Dendritic cell treated with granulocyte-macrophage colony-stimulating factor and Interleukin-4, amounts not matched to agents 40 ng/mL and 50 ng/mL, for 4 days (primary cell): ENCODE measurements around the gene TMEM235.

Experiments used
- H3K27ac Mint-ChIP-seq: one replicate; pipeline ENCODE4 v1.8.0; 2022; ENCODE audit warnings: mild to moderate bottlenecking, mixed read lengths
- H3K27me3 Mint-ChIP-seq: one replicate; pipeline ENCODE4 v1.8.0; 2022; ENCODE audit warnings: mild to moderate bottlenecking, mixed read lengths
- H3K36me3 Mint-ChIP-seq: one replicate; pipeline ENCODE4 v1.8.0; 2022; ENCODE audit warnings: low read depth, mixed read lengths
- H3K4me1 Mint-ChIP-seq: one replicate; pipeline ENCODE4 v1.8.0; 2022; ENCODE audit warnings: low read depth, mixed read lengths
- H3K4me3 Mint-ChIP-seq: one replicate; pipeline ENCODE4 v1.8.0; 2022; ENCODE audit warnings: mild to moderate bottlenecking, moderate library complexity, mixed read lengths
- H3K9me3 Mint-ChIP-seq: one replicate; pipeline ENCODE4 v1.8.0; 2022; ENCODE audit warnings: mixed read lengths
- intact Hi-C: fragments of 100-400 bp; cut with micrococcal nuclease; formaldehyde crosslinking; loops from one replicate; pipeline ENCODE4 v1.15.0; 2022

Gene TMEM235

DNA sequence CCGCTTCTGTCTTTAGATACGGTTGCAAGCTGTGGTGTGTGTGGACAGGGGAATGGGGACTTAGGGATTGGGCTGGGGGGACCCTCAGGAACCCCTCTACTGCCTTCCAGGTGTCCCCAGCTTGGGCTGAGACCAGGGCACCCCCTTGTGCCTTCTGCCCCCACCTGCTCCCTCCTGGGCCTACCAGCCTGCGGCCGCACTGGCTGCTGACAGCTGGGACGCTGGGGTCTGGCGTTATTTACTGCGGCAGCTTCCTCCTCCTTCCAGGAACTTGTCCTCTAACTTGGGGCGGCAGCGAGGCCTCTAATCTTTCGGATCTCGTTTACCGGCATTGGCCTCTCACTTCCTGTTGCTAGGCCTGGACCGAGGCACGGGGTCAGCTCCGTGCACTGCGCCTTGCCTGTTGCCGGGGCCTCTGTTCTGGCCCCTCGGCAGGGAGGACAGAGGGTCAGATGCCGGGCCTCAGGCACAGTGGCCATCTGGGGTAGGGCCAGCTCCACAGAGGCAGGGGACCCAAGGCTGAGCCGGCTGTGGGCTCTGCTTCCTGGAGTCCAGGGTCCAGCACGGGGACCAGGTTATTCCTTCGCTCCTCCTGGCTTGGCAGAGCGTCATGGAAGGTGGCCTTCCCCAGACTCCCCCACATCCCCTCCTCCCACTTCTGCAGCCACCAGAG, 31.8 kb downstream of the TMEM235 start:
- Mint-ChIP-seq H3K4me1 (peaks cover 67% of the 10 kb centered on the region), H3K27me3 (peaks cover under 1% of the 10 kb centered on the region), H3K36me3 (no peaks in the 10 kb centered on the region), H3K4me3 (peak overlapping the region; percentile 20), H3K9me3 (no peaks in the 10 kb centered on the region), H3K27ac (peak overlapping the region; percentile 91)
- intact Hi-C loops, result no loop called here

DNA sequence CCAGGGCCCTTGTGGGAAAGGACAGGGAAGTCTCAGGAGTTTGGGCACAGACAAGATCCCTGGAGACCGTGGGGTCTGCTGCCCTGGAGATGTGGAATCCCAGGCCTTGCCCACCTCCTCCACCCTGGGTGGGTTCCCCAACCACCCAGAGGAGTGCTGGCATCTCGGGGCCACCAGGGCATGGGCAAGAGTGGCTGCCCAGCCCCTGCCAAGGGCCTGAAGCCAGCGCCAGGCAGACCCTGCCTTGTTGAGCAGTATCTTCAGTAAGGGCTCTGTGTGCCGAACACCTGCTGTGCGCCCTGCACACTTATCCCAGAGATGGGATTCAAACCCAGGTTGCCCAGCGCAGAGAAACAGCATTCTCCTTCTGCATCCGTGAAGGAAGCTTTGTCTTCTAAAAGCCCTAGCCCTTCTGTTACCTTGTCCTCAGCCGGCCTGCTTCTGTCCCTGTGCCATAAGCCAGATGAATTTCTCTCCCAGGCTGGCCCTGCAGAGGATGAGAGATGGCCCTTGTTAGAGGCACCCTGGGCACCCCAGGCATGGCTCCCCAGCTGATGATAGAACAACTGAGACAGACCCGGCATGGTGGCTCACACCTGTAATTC, 32.4 kb downstream of the TMEM235 start:
- peak overlapping the region; percentile 91 for H3K27ac Mint-ChIP-seq
- peaks cover 6% of the 10 kb centered on the region for H3K27me3 Mint-ChIP-seq
- H3K4me3 Mint-ChIP-seq, result no peak overlapping the region
- no peaks in the 10 kb centered on the region for H3K36me3 Mint-ChIP-seq
- intact Hi-C loops, result no loop called here
- peaks cover 61% of the 10 kb centered on the region for H3K4me1 Mint-ChIP-seq
- H3K9me3 Mint-ChIP-seq, result no peaks in the 10 kb centered on the region

DNA sequence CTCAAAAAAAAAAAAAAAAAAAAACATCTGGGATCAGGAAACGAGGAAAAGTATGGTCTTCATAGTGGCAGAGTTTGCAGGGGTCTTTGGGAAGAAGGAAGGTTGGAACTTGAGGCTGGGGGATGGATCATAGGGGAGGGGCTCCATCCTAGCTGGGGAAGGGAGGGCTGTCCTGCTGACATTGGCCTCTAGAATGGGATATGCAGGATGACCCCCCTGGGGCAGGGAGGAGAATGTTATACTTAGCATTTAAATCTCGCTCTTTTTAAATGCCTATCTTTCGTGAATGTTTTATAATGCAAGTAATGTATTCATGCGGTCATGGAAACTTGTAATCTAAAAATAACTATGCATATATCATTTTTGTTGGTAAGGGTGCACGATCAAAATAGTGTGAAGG, 33.2 kb downstream of the TMEM235 start:
- peak overlapping the region; percentile 91 for H3K27ac Mint-ChIP-seq
- H3K4me3 Mint-ChIP-seq, result no peak overlapping the region
- H3K27me3 Mint-ChIP-seq, result peaks cover 9% of the 10 kb centered on the region
- no peaks in the 10 kb centered on the region for H3K9me3 Mint-ChIP-seq
- intact Hi-C loops, result no loop called here
- no peaks in the 10 kb centered on the region for H3K36me3 Mint-ChIP-seq
- H3K4me1 Mint-ChIP-seq, result peaks cover 55% of the 10 kb centered on the region

DNA sequence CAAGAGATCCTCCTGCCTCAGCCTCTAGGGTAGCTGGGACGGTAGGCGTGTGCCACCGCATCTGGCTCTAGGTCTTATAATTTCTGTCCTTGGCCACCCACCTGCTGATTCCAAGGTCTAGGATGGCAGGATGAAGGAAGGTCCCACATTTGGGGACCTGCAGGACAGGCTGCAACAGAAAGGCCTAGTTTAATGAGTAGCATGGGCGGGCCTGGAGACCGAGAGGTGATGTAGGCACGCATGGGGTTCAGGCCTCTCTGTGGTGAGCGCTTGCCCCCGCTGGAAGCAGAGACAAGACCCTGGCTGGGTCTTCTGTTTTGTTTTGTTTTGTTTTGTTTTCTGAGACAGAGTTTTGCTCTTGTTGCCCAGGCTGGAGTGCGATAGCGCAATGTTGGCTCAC, 33.7 kb downstream of the TMEM235 start:
- H3K4me1 Mint-ChIP-seq, result peaks cover 49% of the 10 kb centered on the region
- peaks cover 12% of the 10 kb centered on the region for H3K27me3 Mint-ChIP-seq
- no peak overlapping the region for H3K27ac Mint-ChIP-seq
- H3K9me3 Mint-ChIP-seq, result no peaks in the 10 kb centered on the region
- H3K4me3 Mint-ChIP-seq, result no peak overlapping the region
- intact Hi-C loops, result no loop called here
- H3K36me3 Mint-ChIP-seq, result no peaks in the 10 kb centered on the region

DNA sequence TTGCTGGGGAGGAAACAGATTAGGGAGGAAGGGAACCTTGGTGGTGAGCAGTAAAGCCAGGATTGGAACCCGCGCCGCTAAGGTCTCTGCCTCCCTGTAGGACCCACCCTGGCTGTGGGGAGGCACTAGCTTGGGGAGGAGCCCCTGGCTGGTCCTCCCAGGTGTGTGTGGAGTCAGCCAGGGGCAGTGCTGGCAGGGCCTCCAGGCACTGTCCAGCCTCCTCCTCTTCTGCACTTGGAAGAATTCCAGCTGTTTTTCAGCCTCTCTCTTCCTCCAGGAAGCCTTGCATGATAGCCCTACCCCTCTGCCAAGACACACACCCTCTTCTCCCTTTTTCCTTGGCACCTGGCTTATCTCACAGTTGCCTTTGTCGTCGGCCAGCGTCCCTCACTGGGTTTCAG, 34.8 kb downstream of the TMEM235 start:
- intact Hi-C loops, result no loop called here

DNA sequence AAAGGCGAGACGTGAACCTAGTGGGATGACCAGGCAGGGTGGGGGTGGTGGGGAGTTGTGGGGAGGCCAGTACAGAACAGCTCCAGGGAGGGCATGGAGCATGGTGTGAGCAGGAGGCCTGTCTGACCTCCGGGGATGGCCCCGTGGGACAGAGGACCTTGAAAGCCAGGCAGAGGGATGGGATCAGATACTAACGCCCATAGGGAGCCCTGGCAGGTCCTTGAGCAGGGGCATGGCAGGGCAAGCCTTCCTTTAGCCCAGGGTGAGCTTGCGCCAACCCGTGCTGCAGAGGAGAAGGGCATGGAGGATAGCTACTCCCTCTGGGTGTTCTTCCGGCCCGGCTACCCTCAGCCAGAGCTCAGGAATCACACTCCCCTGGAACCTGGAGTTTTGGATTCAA, 35.3 kb downstream of the TMEM235 start:
- no peaks in the 10 kb centered on the region for H3K36me3 Mint-ChIP-seq
- intact Hi-C loops, result no loop called here
- peaks cover 27% of the 10 kb centered on the region for H3K27me3 Mint-ChIP-seq
- peak overlapping the region; percentile 13 for H3K27ac Mint-ChIP-seq
- no peaks in the 10 kb centered on the region for H3K9me3 Mint-ChIP-seq
- no peak overlapping the region for H3K4me3 Mint-ChIP-seq
- H3K4me1 Mint-ChIP-seq, result peaks cover 58% of the 10 kb centered on the region

More for the DNA sequence above, 34.8 kb downstream of the TMEM235 start:
- Mint-ChIP-seq H3K27me3 (peaks cover 22% of the 10 kb centered on the region), H3K4me1 (peaks cover 52% of the 10 kb centered on the region), H3K36me3 (no peaks in the 10 kb centered on the region), H3K9me3 (no peaks in the 10 kb centered on the region), H3K4me3 (no peak overlapping the region), H3K27ac (peak overlapping the region; percentile 13)

DNA sequence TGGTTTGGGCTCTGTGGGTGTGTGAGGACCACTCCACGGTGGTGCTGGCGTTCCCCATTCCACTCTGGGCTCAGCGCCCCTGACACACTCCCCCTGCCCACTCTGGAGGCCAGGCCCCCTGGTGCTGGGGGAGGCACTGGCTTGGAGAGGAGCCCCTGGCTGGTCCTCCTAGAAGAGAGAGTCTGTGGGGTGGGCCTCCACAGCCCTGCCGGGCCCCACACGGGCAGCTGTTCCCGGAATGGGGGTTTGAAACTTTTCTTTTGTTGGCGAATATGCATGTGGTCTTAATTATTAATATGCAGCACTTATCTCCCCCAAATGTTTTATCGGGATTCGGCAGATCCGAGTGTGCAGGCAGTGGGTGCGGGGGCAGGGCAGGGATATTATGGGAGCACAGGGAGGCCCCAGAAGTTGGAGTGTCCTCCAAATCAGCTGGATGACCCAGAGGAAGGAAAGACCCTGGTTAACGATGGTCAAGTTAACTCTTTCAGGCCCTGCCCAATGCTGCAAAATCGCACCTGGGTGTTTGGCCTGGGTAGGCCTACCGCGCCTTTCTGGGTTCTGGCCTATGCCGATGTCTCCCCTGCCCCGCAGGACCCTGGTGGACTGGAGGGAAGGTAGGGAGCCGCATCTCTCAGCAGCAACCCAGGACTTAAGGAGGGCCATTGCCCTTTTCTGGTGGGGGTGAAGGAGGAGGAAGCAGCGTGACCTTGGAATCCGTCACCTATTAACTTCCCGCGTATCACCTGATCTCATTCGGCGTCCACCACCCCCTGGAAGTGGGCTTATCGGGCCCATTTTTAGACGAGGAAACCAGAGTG, 36.0 kb downstream of the TMEM235 start:
- no peaks in the 10 kb centered on the region for H3K9me3 Mint-ChIP-seq
- no peak overlapping the region for H3K4me3 Mint-ChIP-seq
- peaks cover 34% of the 10 kb centered on the region for H3K27me3 Mint-ChIP-seq
- H3K27ac Mint-ChIP-seq, result no peak overlapping the region
- peaks cover 64% of the 10 kb centered on the region for H3K4me1 Mint-ChIP-seq
- H3K36me3 Mint-ChIP-seq, result no peaks in the 10 kb centered on the region
- intact Hi-C loops, result no loop called here

DNA sequence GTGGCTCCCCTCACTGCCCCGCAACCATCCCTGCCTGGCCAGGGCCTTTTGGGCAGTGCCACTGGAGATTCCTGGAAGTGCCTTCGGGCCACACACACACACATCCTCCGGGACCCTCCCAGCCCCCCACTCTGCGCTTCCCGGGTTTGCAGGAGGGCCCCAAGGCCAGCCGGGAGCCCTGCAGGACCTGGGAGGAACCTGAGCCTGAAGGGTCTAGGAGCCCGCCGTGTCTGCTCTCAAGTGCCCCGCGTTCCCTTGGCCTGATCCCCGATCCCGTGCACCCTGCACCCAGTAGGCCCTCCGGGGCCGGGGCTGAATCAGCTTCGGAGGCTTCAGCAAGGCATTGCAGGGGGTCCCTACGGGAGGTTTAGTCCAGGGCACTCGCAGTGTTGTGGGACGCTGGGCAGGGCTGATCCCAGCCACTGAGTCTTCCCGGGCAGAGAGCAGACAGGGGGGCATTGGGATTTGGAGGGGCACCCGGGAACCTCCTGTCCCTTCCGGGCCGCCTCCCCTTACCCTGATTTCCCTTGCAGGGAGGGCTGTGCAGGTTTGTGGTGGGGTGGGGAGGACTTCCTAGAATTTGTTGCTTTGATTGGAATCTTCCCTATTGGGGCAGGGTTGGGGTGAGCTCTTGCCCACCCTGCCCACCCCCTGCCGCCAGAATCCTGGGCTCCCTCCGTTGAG, 36.9 kb downstream of the TMEM235 start:
- Mint-ChIP-seq H3K4me3 (no peak overlapping the region), H3K27me3 (peaks cover 41% of the 10 kb centered on the region), H3K4me1 (peaks cover 63% of the 10 kb centered on the region), H3K27ac (no peak overlapping the region), H3K36me3 (no peaks in the 10 kb centered on the region), H3K9me3 (no peaks in the 10 kb centered on the region)
- intact Hi-C loops, result no loop called here

DNA sequence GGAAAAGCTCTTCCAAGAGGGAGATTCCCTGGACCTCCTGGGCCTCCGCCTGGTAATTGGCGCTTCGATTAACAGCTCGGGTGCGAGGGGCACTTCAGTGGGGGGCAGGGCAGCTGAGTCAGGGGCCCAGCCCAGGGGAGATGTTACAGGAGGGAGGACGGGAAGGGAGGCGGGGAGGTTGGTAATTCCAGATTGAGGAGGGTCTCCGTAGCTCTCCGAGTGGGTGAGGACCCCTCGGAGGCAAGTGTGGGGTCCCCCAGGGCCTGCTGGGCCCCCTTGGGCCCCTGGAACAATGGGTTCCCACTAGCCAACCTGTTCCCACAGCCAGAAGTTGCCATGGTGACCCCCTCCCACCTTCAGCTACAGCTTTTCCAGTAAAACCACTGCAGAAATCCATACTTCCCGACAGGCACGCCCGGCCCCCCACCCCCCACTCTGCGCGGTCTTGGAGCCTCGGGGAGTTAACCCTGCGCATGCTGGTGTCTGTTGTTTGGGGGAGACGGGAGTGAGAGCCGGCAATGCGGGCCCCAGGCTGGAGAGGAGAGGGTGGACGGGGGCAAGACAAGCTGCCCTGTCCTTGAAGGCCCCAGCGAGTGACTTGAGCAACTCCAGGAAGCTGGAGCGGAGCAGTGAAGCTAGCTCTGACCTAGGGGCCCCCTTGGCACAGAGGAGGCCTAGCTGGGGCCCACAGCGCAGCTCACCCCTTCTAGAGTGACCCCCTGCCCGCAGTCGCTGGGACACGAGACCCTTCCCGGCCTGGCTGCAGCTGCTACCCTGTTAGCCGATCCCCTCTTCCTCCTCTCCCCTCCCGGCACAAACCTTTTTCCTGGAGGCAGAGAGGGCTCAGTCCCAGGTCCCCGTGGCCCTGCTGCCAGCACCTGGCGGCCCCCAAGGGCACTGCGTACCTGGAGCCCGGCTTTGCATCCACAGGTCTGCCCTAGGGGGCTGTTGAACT, 37.8 kb downstream of the TMEM235 start:
- no peaks in the 10 kb centered on the region for H3K36me3 Mint-ChIP-seq
- intact Hi-C loops, result no loop called here
- H3K27me3 Mint-ChIP-seq, result peaks cover 44% of the 10 kb centered on the region
- H3K4me1 Mint-ChIP-seq, result peaks cover 54% of the 10 kb centered on the region
- H3K27ac Mint-ChIP-seq, result no peak overlapping the region
- H3K9me3 Mint-ChIP-seq, result no peaks in the 10 kb centered on the region
- no peak overlapping the region for H3K4me3 Mint-ChIP-seq

DNA sequence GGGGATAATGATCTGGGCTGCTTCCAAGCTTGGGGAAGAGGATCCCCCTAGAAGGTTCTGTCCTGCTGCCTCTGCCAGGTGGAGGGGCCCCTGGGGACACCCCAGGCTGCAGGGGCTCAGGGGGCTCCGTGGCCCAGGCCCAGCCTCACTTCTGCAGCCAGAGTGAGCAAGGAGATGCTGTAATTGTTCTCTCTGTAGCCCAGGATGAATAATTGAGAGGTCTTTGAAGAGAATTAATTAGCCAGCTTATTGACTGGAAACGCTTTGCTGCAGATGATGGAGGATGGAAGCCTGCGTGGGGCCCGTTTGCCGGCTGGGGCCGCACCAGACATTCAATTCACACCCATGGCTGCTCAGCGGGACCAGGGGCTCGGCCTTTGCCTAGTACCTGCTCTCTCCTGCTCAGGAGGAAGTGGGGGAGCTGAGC, 38.5 kb downstream of the TMEM235 start:
- H3K27ac Mint-ChIP-seq, result no peak overlapping the region
- no peaks in the 10 kb centered on the region for H3K9me3 Mint-ChIP-seq
- H3K4me3 Mint-ChIP-seq, result no peak overlapping the region
- peaks cover 44% of the 10 kb centered on the region for H3K27me3 Mint-ChIP-seq
- intact Hi-C loops, result no loop called here
- peaks cover 50% of the 10 kb centered on the region for H3K4me1 Mint-ChIP-seq
- H3K36me3 Mint-ChIP-seq, result no peaks in the 10 kb centered on the region

DNA sequence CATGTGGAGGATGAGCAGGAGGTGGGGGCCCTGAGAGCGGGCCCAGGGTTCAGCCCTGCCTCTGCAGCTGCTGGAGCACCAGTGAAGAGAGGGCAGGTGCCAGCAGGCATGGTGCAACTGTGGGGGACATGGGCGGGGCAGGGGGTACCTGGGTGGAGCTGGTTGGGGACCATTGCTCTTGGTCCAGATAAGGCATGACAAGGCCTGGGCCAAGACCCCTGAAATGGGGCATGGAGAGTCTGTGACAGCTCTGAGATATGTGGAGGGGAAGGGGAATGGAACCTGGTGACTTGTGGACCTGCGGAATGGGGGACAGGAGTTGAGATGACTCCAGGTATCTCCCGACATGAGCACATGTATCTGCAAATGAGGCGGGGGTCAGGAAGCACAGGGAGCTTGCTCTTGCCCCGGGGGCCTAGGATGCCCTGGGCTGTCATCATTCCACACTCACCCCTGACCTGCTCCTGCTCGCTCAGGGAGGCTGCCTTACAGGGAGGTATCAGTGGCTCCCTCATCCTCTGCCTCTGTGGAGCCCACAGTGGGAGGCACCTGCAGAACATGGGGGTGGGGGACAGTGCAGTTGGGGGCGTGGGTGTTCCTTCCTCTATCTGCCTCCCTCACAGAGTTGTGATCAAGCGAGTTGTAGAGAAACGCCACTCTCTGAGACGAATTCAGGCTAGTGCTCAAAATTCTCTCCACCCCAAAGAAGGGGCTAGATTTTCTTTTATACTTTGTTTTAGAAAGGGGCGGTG, 40.2 kb downstream of the TMEM235 start:
- intact Hi-C loops, result no loop called here
- Mint-ChIP-seq H3K27ac (no peak overlapping the region), H3K9me3 (no peaks in the 10 kb centered on the region), H3K4me1 (peaks cover 33% of the 10 kb centered on the region), H3K27me3 (peaks cover 44% of the 10 kb centered on the region), H3K36me3 (no peaks in the 10 kb centered on the region), H3K4me3 (no peak overlapping the region)

DNA sequence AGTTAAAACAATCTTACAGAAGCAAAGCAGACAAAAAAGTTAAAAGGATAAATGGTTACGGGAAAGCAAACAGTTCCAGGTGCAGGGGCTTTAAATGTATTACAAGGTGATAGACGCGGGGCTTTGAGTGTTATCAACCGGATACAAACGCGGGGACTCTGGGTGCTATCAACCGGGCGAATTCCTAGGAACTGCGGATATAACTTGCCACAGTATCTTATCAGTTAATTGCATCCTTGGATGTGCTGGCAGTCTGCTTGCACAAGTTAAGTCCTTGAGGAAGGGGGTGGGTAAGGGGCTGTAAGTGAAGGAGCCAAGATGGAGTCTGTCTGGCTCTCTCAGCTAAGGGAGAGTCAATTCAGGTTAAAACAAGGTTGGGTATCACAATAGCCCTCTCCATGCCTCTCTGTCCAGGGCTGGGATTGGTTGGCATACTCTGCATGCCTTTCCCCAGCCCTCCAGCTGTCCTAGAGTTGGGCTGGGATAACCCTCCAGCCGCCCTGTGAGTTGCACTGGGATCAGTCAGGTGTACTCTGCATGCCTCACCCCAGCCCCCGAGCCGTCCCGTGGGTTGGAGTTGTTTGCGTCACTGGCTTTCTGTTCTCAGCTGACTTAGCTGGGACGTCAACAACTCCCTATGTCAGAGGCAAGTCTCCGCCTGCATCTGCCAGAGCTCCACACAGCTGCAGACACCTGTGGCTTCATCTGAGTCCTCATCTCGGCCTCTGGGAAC, 40.9 kb downstream of the TMEM235 start:
- Mint-ChIP-seq H3K4me3 (peak overlapping the region; percentile 30), H3K4me1 (peaks cover 29% of the 10 kb centered on the region), H3K27ac (peak overlapping the region; percentile 67), H3K27me3 (peaks cover 44% of the 10 kb centered on the region), H3K36me3 (no peaks in the 10 kb centered on the region), H3K9me3 (no peaks in the 10 kb centered on the region)
- intact Hi-C loops, result no loop called here
